Caco-2 (cell line): ENCODE data around the gene SSR1. TPM values are rescaled to one million over a fixed set of nuclear protein-coding genes. Genes with fewer than 3 reads are reported as not detected.

Experiments used
- BruUV-seq: library from RNA; stranded (reverse); fragments of 400-500 nt; replicated peaks from 2 replicates; lab custom pipeline; 2021; lab: Mats Ljungman, UMichigan
- CTCF ChIA-PET: fragments of 300-600 bp; sonication (Branson Sonifier 250); formaldehyde crosslinking; loops from one replicate; lab custom pipeline; 2022; ENCODE audit warnings: antibody characterized with exemption; lab: Charles Lee
- POLR2A ChIA-PET: fragments of 300-600 bp; sonication (Branson Sonifier 250); formaldehyde crosslinking; loops from one replicate; lab custom pipeline; 2022; ENCODE audit warnings: antibody characterized with exemption; lab: Charles Lee
- DNase-seq, 2 experiments: peaks; one replicate each; pipeline versions ENCODE4 v3.0.0 to v3.0.0-alpha.2; 2020 to 2022
- H3K27me3 ChIP-seq: replicated peaks from 2 replicates; pipeline ENCODE4 v1.6.0; 2011; ENCODE audit warnings: low read length; ENCODE audit not compliant: control insufficient read depth, insufficient read depth
- H3K36me3 ChIP-seq: 2 replicates; pipeline ENCODE4 v1.5.1; 2011; ENCODE audit warnings: low read length; ENCODE audit not compliant: control insufficient read depth, insufficient read depth
- H3K4me1 ChIP-seq: fragments of 250-450 bp; sonication (Bioruptor Pico); 2 replicates; pipeline ENCODE4 v1.5.1; 2020; ENCODE audit warnings: mild to moderate bottlenecking
- H3K4me3 ChIP-seq: 2 replicates; pipeline ENCODE4 v1.5.1; 2011; ENCODE audit warnings: low read depth, mild to moderate bottlenecking, control low read depth, low read length
- H3K9me3 ChIP-seq: fragments of 250-450 bp; sonication (Bioruptor Pico); 2 replicates; pipeline ENCODE4 v1.5.1; 2020; ENCODE audit warnings: mild to moderate bottlenecking, moderate library complexity
- H3K27ac Mint-ChIP-seq: one replicate; pipeline ENCODE4 v1.8.0; 2022; ENCODE audit warnings: mixed read lengths; ENCODE audit not compliant: unreplicated experiment
- H3K27me3 Mint-ChIP-seq: one replicate; pipeline ENCODE4 v1.8.0; 2022; ENCODE audit warnings: mixed read lengths; ENCODE audit not compliant: insufficient read depth, unreplicated experiment
- H3K36me3 Mint-ChIP-seq: one replicate; pipeline ENCODE4 v1.8.0; 2022; ENCODE audit warnings: mild to moderate bottlenecking, mixed read lengths; ENCODE audit not compliant: insufficient read depth, unreplicated experiment
- H3K4me1 Mint-ChIP-seq: one replicate; pipeline ENCODE4 v1.8.0; 2022; ENCODE audit warnings: low read depth, mixed read lengths; ENCODE audit not compliant: unreplicated experiment
- H3K4me3 Mint-ChIP-seq: one replicate; pipeline ENCODE4 v1.8.0; 2022; ENCODE audit warnings: mild to moderate bottlenecking, moderate library complexity, mixed read lengths; ENCODE audit not compliant: unreplicated experiment
- H3K9me3 Mint-ChIP-seq: one replicate; pipeline ENCODE4 v1.8.0; 2022; ENCODE audit warnings: mixed read lengths; ENCODE audit not compliant: unreplicated experiment
- intact Hi-C: fragments of 100-400 bp; cut with micrococcal nuclease; formaldehyde crosslinking; loops from one replicate; pipeline ENCODE4 v1.10.0; 2022; ENCODE audit not compliant: unreplicated experiment
- total RNA-seq: library from RNA; stranded (reverse); gene quantifications from 2 replicates; pipeline ENCODE4 v1.2.3, GENCODE V29; 2022
- TF ChIP-seq, protein P1 (sequence below), 2 experiments: fragments of 200-600 bp in 1 of 2; IDR thresholded peaks; 1 replicate in 1 of 2; 2 replicates in 1 of 2; pipeline versions ENCODE4 v1.5.1 to v1.8.0; 2011 to 2022; ENCODE audit warnings: antibody characterized with exemption in 1 of 2, control low read depth in 1 of 2, inconsistent platforms in 1 of 2, low read depth in 1 of 2, low read length in 1 of 2, mild to moderate bottlenecking in 1 of 2, moderate library complexity in 1 of 2; ENCODE audit not compliant: insufficient read depth in 1 of 2, severe bottlenecking in 1 of 2, unreplicated experiment in 1 of 2

The SSR1 gene
- total RNA-seq, 1 experiment from 2014 or later = 150 TPM

DNA sequence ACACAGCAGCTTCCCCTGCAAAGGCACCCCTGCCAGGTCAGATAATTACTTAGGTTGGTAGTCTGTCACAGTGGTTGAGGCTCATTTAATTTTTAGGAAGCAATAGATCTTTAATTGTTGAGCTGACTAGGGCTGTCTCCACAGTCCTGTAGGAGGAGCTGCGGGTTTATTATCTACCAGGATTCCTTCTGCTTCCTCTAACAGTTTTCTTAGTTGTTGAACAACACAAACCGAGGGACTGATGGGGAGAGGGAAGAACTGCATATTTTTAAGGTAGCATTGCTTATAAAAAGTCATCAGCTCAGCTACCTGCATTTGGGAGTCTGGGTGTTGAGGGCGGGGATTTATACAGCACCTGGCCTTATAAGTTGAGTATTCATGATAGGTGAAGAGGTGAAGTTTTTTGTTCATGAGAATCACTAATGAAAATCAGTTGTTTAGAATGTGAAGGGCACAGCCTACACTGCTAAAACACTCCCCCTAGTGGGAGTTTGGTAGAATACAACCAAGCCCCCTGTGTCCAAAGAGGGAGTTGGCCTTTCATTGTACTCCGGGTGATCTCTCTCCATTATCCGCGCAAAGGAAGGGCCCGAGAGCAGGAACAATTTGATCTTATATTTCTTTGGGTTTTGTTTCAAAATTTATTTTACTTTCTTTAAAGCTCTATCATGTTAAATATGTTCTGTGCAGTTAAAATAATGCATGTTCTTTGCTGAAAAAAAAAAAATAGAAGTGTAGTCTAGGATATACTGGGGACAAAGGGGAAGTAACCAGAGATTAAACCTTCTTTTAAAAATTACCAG lies 69.6 kb downstream of the SSR1 start:
- intact Hi-C loops = loop anchor here (1.0 to 5.0 kb wide), 5 partner anchors 99 to 567 kb away; partner anchors contain the start of gene RREB1
- Mint-ChIP-seq H3K36me3 (peaks cover 83% of the 10 kb centered on the region), H3K4me1 (peaks cover 39% of the 10 kb centered on the region), H3K27me3 (no peaks in the 10 kb centered on the region), H3K9me3 (no peaks in the 10 kb centered on the region), H3K4me3 (no peak overlapping the region), H3K27ac (no peak overlapping the region)
- H3K4me1 ChIP-seq = peaks cover 27% of the 10 kb centered on the region
- POLR2A ChIA-PET = no interaction called here
- no peaks in the 10 kb centered on the region for H3K27me3 ChIP-seq
- TF ChIP-seq, protein P1, sequence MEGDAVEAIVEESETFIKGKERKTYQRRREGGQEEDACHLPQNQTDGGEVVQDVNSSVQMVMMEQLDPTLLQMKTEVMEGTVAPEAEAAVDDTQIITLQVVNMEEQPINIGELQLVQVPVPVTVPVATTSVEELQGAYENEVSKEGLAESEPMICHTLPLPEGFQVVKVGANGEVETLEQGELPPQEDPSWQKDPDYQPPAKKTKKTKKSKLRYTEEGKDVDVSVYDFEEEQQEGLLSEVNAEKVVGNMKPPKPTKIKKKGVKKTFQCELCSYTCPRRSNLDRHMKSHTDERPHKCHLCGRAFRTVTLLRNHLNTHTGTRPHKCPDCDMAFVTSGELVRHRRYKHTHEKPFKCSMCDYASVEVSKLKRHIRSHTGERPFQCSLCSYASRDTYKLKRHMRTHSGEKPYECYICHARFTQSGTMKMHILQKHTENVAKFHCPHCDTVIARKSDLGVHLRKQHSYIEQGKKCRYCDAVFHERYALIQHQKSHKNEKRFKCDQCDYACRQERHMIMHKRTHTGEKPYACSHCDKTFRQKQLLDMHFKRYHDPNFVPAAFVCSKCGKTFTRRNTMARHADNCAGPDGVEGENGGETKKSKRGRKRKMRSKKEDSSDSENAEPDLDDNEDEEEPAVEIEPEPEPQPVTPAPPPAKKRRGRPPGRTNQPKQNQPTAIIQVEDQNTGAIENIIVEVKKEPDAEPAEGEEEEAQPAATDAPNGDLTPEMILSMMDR (IDR thresholded peaks at IDR 0.05; ENCODE audit: insufficient read depth in 1 of 2, low read depth in 1 of 2, low read length in 1 of 2, severe bottlenecking in 1 of 2, unreplicated experiment in 1 of 2) = peak; percentile 83 to 87
- no peaks in the 10 kb centered on the region for H3K9me3 ChIP-seq
- peaks cover 8% of the 10 kb centered on the region for H3K36me3 ChIP-seq
- CTCF ChIA-PET = interaction anchor here (1.6 kb wide), 1 partner anchor 531 kb away, joined by 4 read pairs; no protein-coding TSS in a partner anchor
- BruUV-seq = no TSS peak
- H3K4me3 ChIP-seq = no peak overlapping the region
- DNase-seq = peak; percentile 56 to 76

DNA sequence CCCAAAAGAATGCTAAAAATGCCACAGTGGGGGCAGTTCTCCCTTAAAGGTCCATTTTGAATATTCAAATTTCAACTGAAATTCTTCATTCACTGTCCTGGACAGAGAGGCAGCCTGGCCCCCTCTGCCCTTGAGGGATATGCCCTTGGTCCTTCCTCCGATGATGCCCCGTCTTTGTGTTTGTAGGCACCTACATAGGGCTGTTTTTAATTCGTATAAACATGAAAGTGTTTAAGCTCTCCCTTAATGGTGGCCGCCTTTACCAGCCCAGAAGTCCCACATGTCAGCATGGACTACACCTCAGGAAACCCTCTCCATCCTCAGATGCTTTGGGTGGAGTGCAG lies 70.2 kb downstream of the SSR1 start:
- Mint-ChIP-seq H3K36me3 (peaks cover 78% of the 10 kb centered on the region), H3K9me3 (no peaks in the 10 kb centered on the region), H3K27ac (peak overlapping the region; percentile 55), H3K4me1 (peaks cover 39% of the 10 kb centered on the region), H3K4me3 (no peak overlapping the region), H3K27me3 (no peaks in the 10 kb centered on the region)
- POLR2A ChIA-PET = no interaction called here
- H3K4me3 ChIP-seq = no peak overlapping the region
- TF ChIP-seq, protein P1 (IDR thresholded peaks at IDR 0.05; ENCODE audit: insufficient read depth in 1 of 2, low read depth in 1 of 2, low read length in 1 of 2, severe bottlenecking in 1 of 2, unreplicated experiment in 1 of 2) = no peak
- H3K27me3 ChIP-seq = no peaks in the 10 kb centered on the region
- peaks cover 27% of the 10 kb centered on the region for H3K4me1 ChIP-seq
- no peak for DNase-seq
- no TSS peak for BruUV-seq
- peaks cover 8% of the 10 kb centered on the region for H3K36me3 ChIP-seq
- CTCF ChIA-PET = interaction anchor here (1.4 to 1.6 kb wide), 2 partner anchors 518 to 530 kb away, joined by 4 read pairs; no protein-coding TSS in a partner anchor
- H3K9me3 ChIP-seq = no peaks in the 10 kb centered on the region
- intact Hi-C loops = loop anchor here (1.0 to 5.0 kb wide), 5 partner anchors 98 to 566 kb away; partner anchors contain the start of gene RREB1
